HepG2 (cell line): ENCODE results near the gene VPS4A. TPM values are rescaled to one million over a fixed set of nuclear protein-coding genes. Genes with fewer than 3 reads are reported as not detected.

Experiments
- ATAC-seq: fragments of 200-7000 bp; cut with Tn5 transposase; 3 replicates; pipeline ENCODE4 v1.9.1; 2020; ENCODE audit warnings: mild to moderate bottlenecking, moderate library complexity
- BruUV-seq: library from RNA; stranded (reverse); fragments of 400-500 nt; replicated peaks from 2 replicates; lab custom pipeline; 2021; lab: Mats Ljungman, UMichigan
- CTCF ChIA-PET: fragments of 300-600 bp; formaldehyde crosslinking; extraction: SDS; loops from one replicate; lab custom pipeline; 2021; ENCODE audit warnings: low total read pairs, inconsistent platforms, low intra/inter-chr PET ratio; lab: Yijun Ruan, JAX
- POLR2A ChIA-PET: fragments of 350-600 bp; sonication (Branson Sonifier 250); formaldehyde crosslinking; loops from one replicate; lab custom pipeline; 2020; ENCODE audit warnings: antibody characterized with exemption, inconsistent platforms; lab: Yijun Ruan, JAX
- DNase-seq: peaks from one replicate; pipeline ENCODE4 v3.0.0-alpha.2; 2015; ENCODE audit warnings: low spot score
- FAIRE-seq: peaks from 3 replicates; lab custom pipeline; 2011; peaks lifted over from hg19 to GRCh38; lab: Jason Lieb, UNC
- H2AFZ ChIP-seq: one replicate; pipeline ENCODE4 v1.6.1; 2011; ENCODE audit warnings: low read length, inconsistent platforms
- H3K27ac ChIP-seq: fragments of 300-600 bp; 3 replicates; pipeline ENCODE4 v1.8.0; 2011; ENCODE audit warnings: mixed run types, mild to moderate bottlenecking, mixed read lengths, low read length, inconsistent platforms; ENCODE audit not compliant: insufficient read depth; ENCODE audit errors: extremely low read length
- H3K27me3 ChIP-seq, 2 experiments: fragments of 200-600 bp in 1 of 2; 2 replicates in 1 of 2; 3 replicates in 1 of 2; pipeline versions ENCODE4 v1.6.0 to v1.8.0; 2011; ENCODE audit warnings: low read length in 2 of 2, mild to moderate bottlenecking in 2 of 2, moderate library complexity in 2 of 2, inconsistent platforms in 1 of 2; ENCODE audit not compliant: insufficient read depth in 2 of 2, control insufficient read depth in 1 of 2
- H3K36me3 ChIP-seq, 2 experiments: fragments of 200-600 bp in 1 of 2; replicated peaks in 1 of 2; 2 replicates in 1 of 2; 3 replicates in 1 of 2; pipeline versions ENCODE4 v1.5.1 to v1.8.0; 2011; ENCODE audit warnings: low read length in 2 of 2, inconsistent platforms in 1 of 2; ENCODE audit not compliant: insufficient read depth in 2 of 2, control insufficient read depth in 1 of 2
- H3K4me1 ChIP-seq: 2 replicates; pipeline ENCODE4 v1.5.1; 2012; ENCODE audit warnings: low read length, inconsistent platforms; ENCODE audit not compliant: insufficient read depth
- H3K4me2 ChIP-seq: 2 replicates; pipeline ENCODE4 v1.6.0; 2011; ENCODE audit warnings: low read depth, low read length, inconsistent platforms
- H3K4me3 ChIP-seq, 3 experiments: fragments of 200-600 bp in 1 of 3; sonication (generic), shearing (Covaris generic) in 1 of 3; replicated peaks in 1 of 3; 2 replicates each; pipeline ENCODE4 v1.5.1; 2011 to 2016; ENCODE audit warnings: low read length in 3 of 3, inconsistent platforms in 2 of 3, low read depth in 2 of 3, mild to moderate bottlenecking in 2 of 3, control low read depth in 1 of 3, mixed read lengths in 1 of 3; ENCODE audit not compliant: insufficient read depth in 1 of 3
- H3K79me2 ChIP-seq: one replicate; pipeline ENCODE4 v1.6.1; 2011; ENCODE audit warnings: low read length, inconsistent platforms; ENCODE audit not compliant: insufficient read depth
- H3K9ac ChIP-seq: 2 replicates; pipeline ENCODE4 v1.6.0; 2011; ENCODE audit warnings: mild to moderate bottlenecking, low read depth, low read length, inconsistent platforms; ENCODE audit not compliant: insufficient read depth
- H3K9me3 ChIP-seq: 2 replicates; pipeline ENCODE4 v1.5.1; 2012; ENCODE audit warnings: mild to moderate bottlenecking, low read length
- H4K20me1 ChIP-seq: 2 replicates; pipeline ENCODE4 v1.6.0; 2011; ENCODE audit warnings: inconsistent platforms, mild to moderate bottlenecking, low read length, moderate library complexity; ENCODE audit not compliant: insufficient read depth
- GFI1 ChIP-seq: sonication (generic); formaldehyde crosslinking; IDR thresholded peaks from 2 replicates; pipeline ENCODE4 v1.5.0; 2020; ENCODE audit warnings: missing genetic modification reagents, mild to moderate bottlenecking, borderline replicate concordance
- HOXD1 ChIP-seq: sonication (generic); formaldehyde crosslinking; IDR thresholded peaks from 2 replicates; pipeline ENCODE4 v1.5.0; 2020; ENCODE audit warnings: missing genetic modification reagents
- KMT2A ChIP-seq: sonication (generic); formaldehyde crosslinking; IDR thresholded peaks from 2 replicates; pipeline ENCODE4 v1.4.0; 2020; ENCODE audit warnings: missing genetic modification reagents
- RBM39 ChIP-seq: fragments of 200-400 bp; formaldehyde crosslinking; IDR thresholded peaks from one replicate; pipeline ENCODE4 v1.6.1; 2018; ENCODE audit warnings: antibody characterized with exemption, mild to moderate bottlenecking, low read depth, low read length; ENCODE audit not compliant: poor library complexity, severe bottlenecking
- RFX3 ChIP-seq: IDR thresholded peaks from 2 replicates; pipeline ENCODE4 v1.6.1; 2016; ENCODE audit warnings: missing biosample characterization, missing genetic modification reagents
- SKI ChIP-seq: fragments of 450-650 bp; IDR thresholded peaks from one replicate; pipeline ENCODE4 v1.6.1; 2018; ENCODE audit warnings: mild to moderate bottlenecking; ENCODE audit not compliant: partially characterized antibody
- TMF1 ChIP-seq: sonication (generic); formaldehyde crosslinking; IDR thresholded peaks from 2 replicates; pipeline ENCODE4 v1.8.1; 2022; ENCODE audit warnings: low read depth, missing genetic modification reagents
- ZFX ChIP-seq: sonication (generic); formaldehyde crosslinking; IDR thresholded peaks from 2 replicates; pipeline ENCODE4 v1.4.0; 2020; ENCODE audit warnings: mild to moderate bottlenecking, low read depth, missing genetic modification reagents, moderate library complexity
- ZNF292 ChIP-seq: sonication (generic); formaldehyde crosslinking; IDR thresholded peaks from 2 replicates; pipeline ENCODE4 v1.8.1; 2022; ENCODE audit warnings: mild to moderate bottlenecking, low read depth, missing genetic modification reagents, borderline replicate concordance
- ZNF326 ChIP-seq: sonication (generic); formaldehyde crosslinking; IDR thresholded peaks from 2 replicates; pipeline ENCODE4 v1.4.0; 2020; ENCODE audit warnings: missing genetic modification reagents, borderline replicate concordance
- ZNF549 ChIP-seq: sonication (generic); formaldehyde crosslinking; IDR thresholded peaks from 2 replicates; pipeline ENCODE4 v1.5.0; 2020; ENCODE audit warnings: missing genetic modification reagents
- WGBS: methylation state at CpG from one replicate; pipeline ENCODE4 v1.1.6; 2017; ENCODE audit warnings: low lambda C conversion rate; 5-methylcytosine and 5-hydroxymethylcytosine counted together
- in situ Hi-C: cut with HindIII; loops from 2 replicates; pipeline ENCODE4 v1.10.0; 2017; ENCODE audit warnings: low pct_unique_long_range_greater_than_20kb; ENCODE audit not compliant: extremely low pct_ligation_motif_present
- intact Hi-C: fragments of 100-400 bp; cut with micrococcal nuclease; formaldehyde crosslinking; loops from one replicate; pipeline ENCODE4 v1.10.0; 2022; ENCODE audit not compliant: unreplicated experiment
- polyA plus RNA-seq, 8 experiments: library from polyadenylated mRNA; depleted of rRNA in 3 of 8; stranded (reverse) in 7 of 8; unstranded in 1 of 8; fragments of >200 nt; fragmentation: Illumina TruSeq in 4 of 8; extraction: Trizol in 4 of 8; gene quantifications; 2 replicates each; pipeline versions ENCODE4 v1.2.1 to v1.2.3, GENCODE V29; 2011 to 2016; ENCODE audit warnings: low read depth in 4 of 8, missing spikeins in 1 of 8, mixed read lengths in 1 of 8; ENCODE audit not compliant: insufficient read depth in 1 of 8
- total RNA-seq, 5 experiments: library from RNA; depleted of rRNA; stranded (reverse); fragments of >200 nt; fragmentation: Illumina TruSeq; extraction: Trizol; gene quantifications; 2 replicates each; pipeline ENCODE4 v1.2.3, GENCODE V29; 2016; ENCODE audit warnings: low read depth in 1 of 5
- TF ChIP-seq, protein P1 (sequence below): IDR thresholded peaks from 2 replicates; pipeline ENCODE4 v1.6.1; 2012; ENCODE audit warnings: low read depth, low read length, improper control_type of control experiment
- TF ChIP-seq, protein P2 (sequence below): IDR thresholded peaks from 2 replicates; pipeline ENCODE4 v1.6.1; 2016; ENCODE audit warnings: mild to moderate bottlenecking

VPS4A gene
- total and polyA plus RNA-seq, 2 of the 13 experiments (the other 11 are each of a cell fraction or from before 2014, with no cell fraction given): 13.2 to 27.9 TPM

DNA sequence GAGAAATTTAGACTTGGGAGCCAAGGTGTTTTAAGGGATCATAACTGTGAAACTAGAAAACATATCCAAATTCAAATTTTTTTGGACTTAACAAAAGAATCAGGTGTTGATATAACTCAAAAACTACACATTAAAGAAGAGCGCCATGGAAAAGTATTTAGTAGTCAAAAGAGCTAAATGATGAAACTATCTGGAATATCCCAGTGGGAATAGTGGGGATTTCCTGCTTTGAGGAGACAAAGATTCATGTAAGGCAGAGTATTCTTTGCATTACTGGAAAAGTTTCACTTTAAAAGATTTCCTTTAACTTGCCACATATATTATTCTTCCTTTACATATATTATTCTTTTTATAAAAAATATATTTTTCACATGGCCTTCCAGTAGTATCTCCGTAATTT is 40.3 kb upstream of the VPS4A start:
- Histone ChIP-seq H3K4me1 (peaks cover 17% of the 10 kb centered on the region), H3K4me3 (no peak overlapping the region), H3K9me3 (no peaks in the 10 kb centered on the region), H3K79me2 (no peaks in the 10 kb centered on the region), H4K20me1 (no peaks in the 10 kb centered on the region), H3K4me2 (no peak overlapping the region), H3K27ac (no peak overlapping the region), H3K27me3 (no peaks in the 10 kb centered on the region), H2AFZ (no peak overlapping the region), H3K36me3 (peaks cover 2 to 19% of the 10 kb centered on the region in 2 experiments; a peak in 4 of 5 replicates), H3K9ac (no peak overlapping the region)
- in situ Hi-C loops: no loop called here
- no TSS peak for BruUV-seq
- WGBS: 98% methylated on average over 2 of the region's 2 CpGs
- FAIRE-seq (no peak), DNase-seq (no peak), ATAC-seq (no peak)
- ChIA-PET CTCF (no interaction called here), POLR2A (no interaction called here)
- TF ChIP-seq KMT2A (CRISPR knock-in tag) (no peak), ZNF549 (CRISPR knock-in tag) (no peak), ZNF292 (CRISPR knock-in tag) (no peak), SKI (no peak), ZNF326 (CRISPR knock-in tag) (no peak), ZFX (CRISPR knock-in tag) (no peak)
- TF ChIP-seq, protein P1, sequence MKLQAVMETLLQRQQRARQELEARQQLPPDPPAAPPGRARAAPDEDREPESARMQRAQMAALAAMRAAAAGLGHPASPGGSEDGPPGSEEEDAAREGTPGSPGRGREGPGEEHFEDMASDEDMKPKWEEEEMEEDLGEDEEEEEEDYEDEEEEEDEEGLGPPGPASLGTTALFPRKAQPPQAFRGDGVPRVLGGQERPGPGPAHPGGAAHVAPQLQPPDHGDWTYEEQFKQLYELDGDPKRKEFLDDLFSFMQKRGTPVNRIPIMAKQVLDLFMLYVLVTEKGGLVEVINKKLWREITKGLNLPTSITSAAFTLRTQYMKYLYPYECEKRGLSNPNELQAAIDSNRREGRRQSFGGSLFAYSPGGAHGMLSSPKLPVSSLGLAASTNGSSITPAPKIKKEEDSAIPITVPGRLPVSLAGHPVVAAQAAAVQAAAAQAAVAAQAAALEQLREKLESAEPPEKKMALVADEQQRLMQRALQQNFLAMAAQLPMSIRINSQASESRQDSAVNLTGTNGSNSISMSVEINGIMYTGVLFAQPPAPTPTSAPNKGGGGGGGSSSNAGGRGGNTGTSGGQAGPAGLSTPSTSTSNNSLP: no peak
- intact Hi-C loops: no loop called here

DNA sequence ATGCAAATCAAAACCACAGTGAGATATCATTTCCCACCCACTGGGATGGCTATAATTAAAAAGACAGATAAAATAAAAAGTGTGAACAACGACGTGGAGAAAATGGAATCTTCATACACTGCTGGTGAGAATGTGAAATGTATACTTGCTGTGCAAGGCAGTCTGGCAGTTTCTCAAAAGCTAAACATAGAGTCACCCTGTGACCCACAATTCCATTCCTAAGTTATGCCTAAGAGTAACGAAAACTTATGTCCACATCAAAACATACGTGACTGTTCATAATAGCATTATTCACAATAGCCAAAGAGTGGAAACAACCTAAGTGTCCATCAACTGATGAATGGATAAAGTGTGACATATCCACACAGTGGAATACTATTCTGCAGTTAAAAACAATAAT is 38.1 kb upstream of the VPS4A start:
- Histone ChIP-seq H3K9me3 (no peaks in the 10 kb centered on the region), H3K4me2 (no peak overlapping the region), H4K20me1 (no peaks in the 10 kb centered on the region), H3K79me2 (no peaks in the 10 kb centered on the region), H3K9ac (no peak overlapping the region), H3K4me3 (no peak overlapping the region), H2AFZ (no peak overlapping the region), H3K4me1 (no peaks in the 10 kb centered on the region), H3K27me3 (no peaks in the 10 kb centered on the region), H3K36me3 (peaks cover 2 to 19% of the 10 kb centered on the region in 2 experiments; a peak in 4 of 5 replicates), H3K27ac (no peak overlapping the region)
- no peak for TF ChIP-seq TMF1 (CRISPR knock-in tag)
- TF ChIP-seq HOXD1 (CRISPR knock-in tag): no peak
- TF ChIP-seq, protein P2, sequence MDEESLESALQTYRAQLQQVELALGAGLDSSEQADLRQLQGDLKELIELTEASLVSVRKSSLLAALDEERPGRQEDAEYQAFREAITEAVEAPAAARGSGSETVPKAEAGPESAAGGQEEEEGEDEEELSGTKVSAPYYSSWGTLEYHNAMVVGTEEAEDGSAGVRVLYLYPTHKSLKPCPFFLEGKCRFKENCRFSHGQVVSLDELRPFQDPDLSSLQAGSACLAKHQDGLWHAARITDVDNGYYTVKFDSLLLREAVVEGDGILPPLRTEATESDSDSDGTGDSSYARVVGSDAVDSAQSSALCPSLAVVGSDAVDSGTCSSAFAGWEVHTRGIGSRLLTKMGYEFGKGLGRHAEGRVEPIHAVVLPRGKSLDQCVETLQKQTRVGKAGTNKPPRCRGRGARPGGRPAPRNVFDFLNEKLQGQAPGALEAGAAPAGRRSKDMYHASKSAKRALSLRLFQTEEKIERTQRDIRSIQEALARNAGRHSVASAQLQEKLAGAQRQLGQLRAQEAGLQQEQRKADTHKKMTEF (CRISPR knock-in tag): no peak
- no peak for TF ChIP-seq GFI1 (CRISPR knock-in tag)
- no peak for TF ChIP-seq RFX3 (CRISPR knock-in tag)
- no peak for TF ChIP-seq RBM39
- POLR2A ChIA-PET: no interaction called here
- in situ Hi-C loops: no loop called here
- DNase-seq: no peak
- ATAC-seq: no peak
- WGBS: 96% methylated on average over 4 of the region's 4 CpGs
- no peak for FAIRE-seq
- CTCF ChIA-PET: no interaction called here
- intact Hi-C loops: no loop called here
- no TSS peak for BruUV-seq
